MM.1S (cell line): ENCODE data around the gene CHID1.

Experiments
- CTCF ChIP-seq: fragments of 300-600 bp; sonication (generic); IDR thresholded peaks from 2 replicates; pipeline ENCODE4 v1.5.1; 2016; ENCODE audit warnings: antibody characterized with exemption, low read length, mixed read lengths
- EZH2 ChIP-seq: fragments of 300-600 bp; sonication (generic); optimal IDR thresholded peaks from 2 replicates; pipeline ENCODE3; 2017; ENCODE audit warnings: low read depth, mild to moderate bottlenecking, antibody characterized with exemption, low read length, mixed read lengths
- EZH2phosphoT487 ChIP-seq: fragments of 300-600 bp; sonication (generic); IDR thresholded peaks from 2 replicates; pipeline ENCODE4 v1.6.1; 2018; ENCODE audit warnings: antibody characterized with exemption, low read length

DNA sequence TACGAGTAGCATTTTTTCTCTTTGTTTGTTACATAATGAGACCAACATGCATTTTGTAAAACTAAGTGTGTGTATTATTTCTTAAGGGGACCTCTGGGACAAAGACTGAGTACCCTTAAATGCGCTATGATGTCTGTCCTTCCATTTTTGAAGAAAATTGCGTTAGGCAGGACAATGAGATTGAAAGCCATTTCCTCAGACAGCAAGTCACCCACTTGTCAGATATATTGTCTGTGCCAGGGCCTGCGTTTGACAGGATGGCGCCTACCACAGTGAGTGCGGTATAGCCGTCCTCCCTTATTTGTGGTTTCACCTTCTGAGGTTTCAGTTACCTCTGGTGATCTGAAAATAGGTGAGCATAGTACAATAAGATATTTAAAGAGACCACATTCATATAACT is 17.3 kb upstream of the CHID1 start:
- TF ChIP-seq EZH2 (no peak), CTCF (no peak), EZH2phosphoT487 (no peak)
